GM21360 (cell line): ENCODE data around the gene GBGT1.
"Not testable (repeated sequence)": the region's sequence is repeated elsewhere in the genome, so short reads cannot be mapped to it uniquely, and the experiment has no call there.

ENCODE experiments used
- ATAC-seq: cut with Tn5 transposase; IDR thresholded peaks from one replicate; pipeline ENCODE4 v1.9.1; 2021; ENCODE audit warnings: mild to moderate bottlenecking, moderate library complexity; ENCODE audit not compliant: unreplicated experiment

GBGT1 gene

DNA sequence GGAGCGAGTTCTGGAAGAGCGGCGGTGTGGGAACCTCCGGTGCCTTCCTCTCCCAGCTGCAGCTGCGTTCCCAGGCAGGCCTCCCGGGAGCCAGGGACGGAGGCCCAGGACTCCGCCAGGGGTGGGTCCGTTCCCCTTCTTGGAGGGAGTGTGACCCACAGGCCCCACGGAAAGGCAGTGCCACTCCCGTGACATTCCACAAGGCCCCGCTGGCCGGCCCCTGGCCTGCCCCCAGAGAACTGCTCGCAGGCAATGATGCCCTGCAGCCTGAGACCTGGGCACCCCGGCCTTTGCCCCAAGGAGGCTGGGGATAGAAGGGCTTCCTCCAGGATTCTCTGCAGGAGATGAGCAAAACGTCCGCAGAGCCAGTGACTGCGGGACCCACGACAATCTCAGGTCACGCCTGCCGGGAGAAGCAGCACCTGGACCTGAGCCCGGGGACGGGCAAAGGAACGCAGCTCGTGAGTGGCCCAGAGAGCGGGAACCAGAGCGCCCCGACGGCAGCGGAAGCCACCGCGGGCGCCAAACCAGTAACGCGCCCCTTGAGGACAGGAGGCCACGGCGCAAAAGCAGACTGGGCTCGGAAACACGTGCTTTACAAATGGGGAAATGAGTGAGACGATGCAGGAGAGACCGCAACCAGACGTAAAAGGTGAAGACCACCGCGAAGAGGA lies 36.1 kb upstream of the GBGT1 start:
- no peak for ATAC-seq

DNA sequence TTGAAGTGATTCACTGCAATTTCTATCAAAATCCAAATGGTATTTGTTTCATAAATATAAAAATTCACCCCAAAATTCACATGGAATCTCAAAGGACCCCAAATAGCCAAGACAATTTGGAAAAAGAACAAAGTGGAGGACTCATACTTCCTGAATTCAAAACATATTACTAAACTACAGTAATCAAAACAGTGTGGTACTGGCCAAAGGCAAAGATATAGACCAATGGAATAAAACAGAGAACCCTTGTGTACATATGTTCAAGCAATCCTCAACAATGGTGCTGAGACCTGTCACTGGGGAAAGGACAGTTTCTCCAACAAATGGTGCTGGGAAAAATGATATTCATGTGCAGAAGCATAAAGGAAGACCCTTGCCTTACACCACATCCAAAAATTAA lies 31.3 kb upstream of the GBGT1 start:
- no peak for ATAC-seq

DNA sequence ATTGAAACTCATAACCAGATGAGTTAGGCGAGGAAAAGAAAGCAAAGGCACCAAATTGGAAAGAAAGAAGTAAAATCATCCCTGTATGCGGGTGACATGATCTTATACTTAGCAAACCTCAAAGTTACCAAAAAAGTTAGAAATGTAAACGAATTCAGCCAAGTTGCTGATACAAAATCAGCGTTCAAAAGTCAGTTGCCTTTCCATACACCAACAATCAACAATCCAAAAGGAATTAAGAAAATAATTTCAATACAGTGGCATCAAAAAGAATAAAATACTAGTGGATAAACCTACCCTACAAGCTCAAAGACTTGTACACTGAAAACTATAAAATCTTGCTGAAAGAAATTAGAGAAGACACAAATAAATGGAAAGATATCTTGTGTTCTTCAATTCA lies 30.9 kb upstream of the GBGT1 start:
- ATAC-seq: no peak

DNA sequence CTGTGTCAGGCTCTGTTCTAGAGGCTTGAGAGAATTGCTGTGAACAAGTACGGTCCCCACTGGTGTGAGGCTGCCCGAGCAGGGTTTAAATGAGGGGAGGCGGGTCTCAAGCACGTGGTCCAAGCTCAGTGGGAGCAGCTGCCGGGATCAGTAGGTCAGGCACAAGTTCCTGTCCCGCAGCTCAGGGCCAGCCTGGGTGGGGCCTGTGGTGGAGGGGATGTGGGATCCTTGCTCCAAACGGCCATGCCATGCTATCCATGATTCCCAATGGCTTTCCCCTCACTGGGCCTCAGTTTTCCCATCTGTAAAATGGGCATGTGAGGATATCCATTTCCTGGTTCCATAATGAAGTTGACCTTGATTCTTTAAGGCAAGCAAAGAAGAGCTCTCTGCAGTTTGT lies 28.3 kb upstream of the GBGT1 start:
- ATAC-seq: no peak

DNA sequence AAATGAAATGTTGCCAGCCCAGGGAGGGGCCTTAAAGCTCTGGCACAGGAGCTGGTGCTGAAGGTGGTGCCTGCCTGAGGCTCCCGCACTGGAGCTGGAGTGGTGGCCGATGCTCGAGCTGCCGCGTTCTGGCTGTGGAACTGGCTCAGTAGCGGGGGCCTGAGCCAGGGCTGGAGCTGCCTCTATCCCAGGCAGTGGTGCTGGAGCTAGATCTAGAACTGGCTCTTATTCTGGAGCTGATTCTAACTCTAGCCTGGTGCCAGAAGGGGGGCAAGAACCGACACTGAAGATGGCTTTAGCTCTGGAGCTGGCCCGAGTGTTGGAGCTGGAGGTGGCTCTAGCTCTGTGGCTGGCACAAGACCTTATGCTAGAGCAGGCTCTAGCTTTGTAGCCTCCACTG lies 26.1 kb upstream of the GBGT1 start:
- no peak for ATAC-seq

DNA sequence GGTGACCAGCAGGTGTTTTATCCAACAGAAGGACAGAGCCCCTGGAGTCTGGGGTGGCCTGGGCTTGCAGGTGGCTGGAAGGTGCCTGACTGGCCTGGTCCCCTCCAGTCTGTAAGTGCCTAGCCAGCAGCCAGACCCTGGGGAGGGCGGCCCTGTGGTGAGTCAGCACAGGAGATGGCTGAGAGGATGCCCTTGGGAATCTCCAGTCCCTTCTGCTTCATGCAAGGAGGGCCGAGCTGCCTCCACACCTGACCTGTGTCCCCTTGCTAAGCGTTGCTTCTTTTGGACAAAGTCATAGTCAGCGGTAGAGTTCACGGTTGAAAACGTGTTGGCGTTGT lies 25.1 kb upstream of the GBGT1 start:
- no peak for ATAC-seq

DNA sequence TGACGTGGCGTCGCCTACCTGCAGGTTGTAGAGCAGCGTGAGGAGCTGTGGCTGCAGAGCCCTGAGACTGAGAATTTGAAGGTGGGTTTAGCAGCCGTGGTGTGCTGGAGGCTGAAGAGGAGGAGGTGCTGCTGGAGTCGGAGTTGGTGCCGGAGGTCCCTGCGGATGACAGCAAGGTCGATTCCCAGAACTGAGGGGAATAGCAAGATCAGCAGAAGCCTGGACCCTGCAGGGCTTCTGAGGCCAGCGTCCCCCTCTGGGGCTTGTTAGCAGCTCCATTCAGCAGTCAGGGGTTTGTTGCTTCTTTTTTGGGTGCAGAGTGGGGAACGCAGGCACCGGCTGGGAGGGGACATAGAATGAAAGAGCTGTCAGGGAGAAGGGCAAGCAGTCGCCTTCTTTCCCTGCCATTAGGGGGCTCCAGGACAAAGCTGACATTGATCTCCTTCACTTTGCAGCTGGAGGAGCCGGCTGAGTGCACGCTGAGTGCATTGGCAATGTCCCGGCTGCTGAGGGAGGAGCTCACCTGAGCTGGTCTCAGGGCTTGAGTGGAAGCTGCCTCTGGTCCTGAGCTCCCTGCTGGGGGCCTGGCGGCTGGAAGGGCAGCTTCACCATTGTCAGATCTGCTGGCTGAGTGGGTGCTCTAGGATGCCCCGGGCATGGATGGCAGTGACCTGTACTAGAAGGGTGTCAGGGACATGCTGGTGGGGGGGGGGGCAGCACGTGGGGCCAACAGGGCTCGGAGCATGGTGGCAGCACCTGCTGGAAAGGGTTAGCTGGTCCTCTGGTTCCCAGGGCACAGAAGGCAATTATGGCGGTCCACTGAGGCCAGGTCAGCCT lies 24.5 kb upstream of the GBGT1 start:
- ATAC-seq: no peak

DNA sequence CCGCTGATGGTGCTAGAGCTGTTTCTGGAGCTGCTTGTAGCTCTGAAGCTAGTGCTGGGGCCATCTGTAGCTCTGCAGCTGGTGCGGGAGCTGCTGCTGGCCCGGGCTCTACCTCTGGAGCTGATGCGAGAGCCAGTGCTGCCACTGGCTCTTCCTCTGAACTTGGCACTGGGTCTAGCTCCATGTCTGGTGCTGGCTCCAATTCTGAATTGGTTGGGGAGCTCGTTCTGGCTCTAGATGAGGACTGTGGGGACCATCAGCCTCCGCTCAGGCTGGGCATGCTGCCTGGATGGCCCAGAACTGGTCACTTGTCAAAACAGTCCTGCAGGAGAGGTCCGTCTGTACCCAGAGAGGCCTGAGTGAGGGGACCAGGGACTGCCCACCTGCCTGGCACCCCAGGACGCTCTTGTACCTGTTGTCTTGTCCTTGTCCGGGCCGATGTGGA lies 23.9 kb upstream of the GBGT1 start:
- no peak for ATAC-seq

DNA sequence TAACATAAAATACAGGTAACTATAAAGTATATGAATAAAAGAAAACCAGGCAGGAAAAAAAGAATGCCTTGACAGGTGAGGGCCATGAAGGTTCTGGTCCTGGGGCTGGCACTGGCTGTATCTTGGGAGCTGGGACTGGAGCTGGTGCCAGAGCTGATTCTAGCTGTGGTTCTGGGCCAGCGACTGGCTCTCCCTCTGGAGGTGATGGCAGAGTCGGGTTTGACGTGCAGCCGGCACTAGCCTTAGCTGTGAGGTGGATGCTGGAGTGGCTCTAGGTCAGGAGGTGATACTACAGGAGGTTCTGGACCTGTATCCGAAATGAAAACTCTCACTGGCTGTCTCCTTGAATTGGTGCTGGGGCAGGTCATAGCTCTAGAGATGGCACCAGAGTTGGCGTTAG lies 23.0 kb upstream of the GBGT1 start:
- no peak for ATAC-seq

DNA sequence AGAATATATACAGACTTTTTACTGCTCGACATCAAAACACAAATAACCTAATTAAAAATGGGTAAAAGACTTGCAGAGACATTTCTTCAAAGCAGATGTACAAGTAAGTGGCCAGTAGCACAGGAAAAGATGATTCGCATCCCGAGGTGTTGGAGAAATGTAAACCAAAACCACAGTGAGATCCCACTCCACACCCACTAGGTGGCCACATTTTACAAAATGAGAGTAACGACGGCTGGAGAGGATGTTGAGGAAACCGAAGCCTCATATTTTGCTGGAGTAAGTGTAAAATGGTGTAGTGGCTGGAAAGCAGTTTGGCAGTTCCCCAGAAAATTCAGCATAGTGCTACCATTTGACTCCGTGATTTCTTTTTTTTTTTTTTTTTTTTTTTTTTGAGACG lies 21.3 kb upstream of the GBGT1 start:
- ATAC-seq: no peak

DNA sequence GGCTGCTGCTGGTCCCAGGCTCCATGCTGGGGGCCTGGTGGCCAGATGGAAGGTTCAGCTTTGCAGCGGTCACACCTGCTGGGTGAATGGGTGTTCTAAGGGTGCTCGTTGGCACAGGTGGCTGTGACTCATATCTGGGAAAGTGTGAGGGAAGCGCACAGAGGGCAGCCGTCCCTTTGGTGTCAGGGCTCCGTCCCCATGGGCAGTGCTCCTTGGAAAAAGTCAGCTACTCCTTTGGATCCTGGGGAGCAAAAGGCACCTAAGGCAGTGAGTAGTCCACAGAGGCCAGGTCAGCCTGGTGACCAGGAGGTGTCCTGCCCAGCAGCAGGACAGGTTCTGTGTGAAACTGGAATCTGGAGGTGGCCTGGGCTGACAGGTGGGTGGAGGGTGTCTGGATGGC lies 18.4 kb upstream of the GBGT1 start:
- ATAC-seq: no peak

DNA sequence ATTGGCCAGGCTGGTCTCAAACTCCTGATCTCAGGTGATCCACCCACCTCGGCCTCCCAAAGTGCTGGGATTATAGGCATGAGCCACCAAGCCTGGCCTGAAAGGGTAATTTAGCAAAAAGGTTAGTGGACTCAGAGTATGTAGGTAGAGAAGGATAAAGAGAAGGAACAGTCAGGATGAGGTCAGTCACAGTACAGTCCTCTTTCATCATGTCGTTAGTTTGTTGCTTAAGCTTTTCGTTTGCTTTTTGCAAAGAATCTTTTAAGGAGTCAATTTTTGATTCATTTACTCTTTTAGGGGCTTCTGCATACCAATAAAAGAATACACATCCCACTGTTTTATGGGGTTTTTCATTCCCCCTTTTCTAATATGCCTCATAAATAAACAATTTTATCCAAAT lies 17.8 kb upstream of the GBGT1 start:
- no peak for ATAC-seq

DNA sequence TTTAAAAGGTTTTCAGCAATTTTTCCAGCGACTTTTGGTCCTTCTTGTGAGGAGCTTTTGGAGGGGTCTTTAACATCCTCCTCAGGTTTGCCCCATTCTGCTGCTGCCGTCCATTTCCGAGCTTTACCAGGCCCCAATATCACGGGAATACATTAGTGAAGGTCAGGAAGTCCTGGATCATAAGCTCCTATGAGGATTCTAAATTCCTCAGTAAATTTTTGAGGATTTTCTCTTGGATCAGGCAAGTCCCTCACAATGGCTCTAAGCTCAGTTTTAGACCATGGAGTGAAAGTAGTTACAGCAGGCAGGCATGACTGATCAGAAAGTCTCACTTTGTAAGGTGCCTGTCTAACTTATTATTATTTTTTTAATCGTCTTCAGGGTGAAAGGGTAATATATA lies 17.2 kb upstream of the GBGT1 start:
- ATAC-seq: no peak

DNA sequence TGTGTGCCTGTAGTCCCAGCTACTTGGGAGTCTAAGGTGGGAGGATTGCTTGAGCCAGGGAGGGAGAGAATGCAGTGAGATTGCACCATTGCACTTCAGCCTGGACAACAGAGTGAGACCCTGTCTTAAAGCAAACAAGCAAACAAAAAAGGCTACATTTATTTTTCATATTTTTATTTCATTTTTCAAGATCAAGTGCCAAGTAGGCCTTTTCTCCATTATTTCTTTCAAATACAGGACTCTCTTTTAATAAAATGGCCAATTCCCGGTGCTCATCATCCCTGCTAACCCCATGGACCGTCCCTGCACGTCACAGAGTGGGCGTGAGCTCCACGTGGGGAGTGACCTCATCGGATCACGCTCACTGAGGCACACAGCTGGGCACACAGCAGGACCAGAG lies 9.3 kb upstream of the GBGT1 start:
- ATAC-seq: no peak

DNA sequence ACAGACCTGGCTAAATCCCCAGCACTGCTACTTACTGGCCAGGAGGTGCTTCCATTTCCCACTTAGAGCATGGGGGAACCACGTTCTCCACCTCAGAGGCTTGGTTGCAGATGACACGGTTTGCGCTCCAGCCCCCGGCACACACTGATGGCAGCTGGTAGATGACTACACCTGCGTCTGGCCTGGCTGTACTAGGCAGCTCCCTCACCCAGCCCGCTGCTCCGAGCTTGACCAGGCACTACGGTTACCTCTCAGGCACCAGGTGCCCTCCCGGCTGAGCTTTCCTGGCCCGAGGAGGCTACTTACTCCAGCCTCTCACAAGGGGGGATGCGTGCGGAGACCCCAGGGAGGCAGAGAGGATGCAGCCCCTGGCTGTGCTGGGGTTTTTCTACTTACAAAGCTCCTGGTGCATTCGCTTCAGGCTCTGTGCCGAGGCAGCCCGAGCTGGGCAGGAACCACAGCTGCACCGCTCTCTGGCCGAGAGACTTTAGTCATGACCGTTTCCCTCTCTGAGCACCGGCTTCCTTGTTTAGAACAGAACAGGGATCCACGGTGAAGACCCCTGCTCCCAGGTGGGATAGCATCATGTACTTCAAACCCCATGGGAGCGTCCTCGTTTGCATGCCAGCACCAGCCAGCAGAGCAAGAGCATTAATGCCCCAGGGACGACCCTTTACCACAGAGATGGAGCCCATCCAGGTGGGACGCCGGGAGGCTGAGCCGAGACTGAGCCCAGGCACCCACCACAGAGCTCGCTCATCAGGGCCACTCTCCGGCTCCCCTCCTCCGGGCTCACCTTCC lies 7.6 kb upstream of the GBGT1 start:
- ATAC-seq: no peak

DNA sequence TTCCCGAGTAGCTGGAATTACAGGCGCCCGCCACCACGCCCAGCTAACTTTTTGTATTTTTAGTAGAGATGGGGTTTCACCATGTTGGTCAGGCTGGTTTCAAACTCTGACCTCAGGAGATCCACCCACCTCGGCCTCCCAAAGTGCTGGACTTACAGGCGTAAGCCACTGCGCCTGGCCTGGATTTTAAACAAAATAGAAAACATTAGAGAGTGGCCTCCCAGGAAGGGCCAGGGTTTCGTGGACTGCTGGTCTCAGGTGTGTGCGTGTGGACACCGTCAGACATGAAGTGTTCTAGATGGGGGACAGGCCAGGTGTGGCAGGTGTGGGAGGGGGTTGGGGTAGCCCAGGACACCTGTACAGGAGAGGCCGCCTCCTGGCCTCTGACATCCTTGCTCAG lies 7.0 kb upstream of the GBGT1 start:
- ATAC-seq: no peak

DNA sequence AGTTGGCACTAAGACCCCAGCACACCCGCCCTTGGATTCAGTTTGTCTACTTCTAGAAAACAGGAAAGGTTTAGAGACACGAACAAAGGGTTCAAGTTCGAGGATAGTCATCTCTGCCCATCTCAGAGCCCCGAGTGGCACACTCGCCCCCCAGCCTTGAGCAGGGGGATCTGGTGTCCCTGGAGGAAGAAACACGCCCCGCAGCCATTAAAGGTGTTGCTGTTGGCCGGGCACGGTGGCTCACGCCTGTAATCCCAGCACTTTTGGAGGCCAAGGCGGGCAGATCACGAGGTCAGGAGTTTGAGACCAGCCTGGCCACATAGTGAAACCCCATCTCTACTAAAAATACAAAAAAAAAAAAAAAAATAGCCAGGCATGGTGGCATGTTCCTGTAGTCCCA lies 6.0 kb upstream of the GBGT1 start:
- not testable (repeated sequence) for ATAC-seq

DNA sequence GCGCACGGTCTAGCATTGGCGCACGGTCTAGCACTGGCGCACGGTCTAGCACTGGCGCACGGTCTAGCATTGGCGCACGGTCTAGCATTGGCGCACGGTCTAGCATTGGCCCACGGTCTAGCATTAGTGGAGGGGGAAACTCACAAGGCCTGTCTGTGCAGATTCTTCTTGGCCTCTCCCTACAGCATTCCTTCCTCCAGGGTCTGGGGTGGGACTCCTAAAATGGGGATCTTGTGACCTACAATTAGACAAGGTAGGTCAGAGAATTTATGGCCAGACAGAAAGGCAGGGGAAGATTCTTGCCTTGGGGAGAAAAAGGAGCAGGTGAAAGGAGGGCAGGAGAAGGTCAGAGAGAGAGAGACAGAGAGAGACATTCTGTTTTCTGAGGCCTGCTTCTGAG lies 5.4 kb upstream of the GBGT1 start:
- ATAC-seq: no peak

DNA sequence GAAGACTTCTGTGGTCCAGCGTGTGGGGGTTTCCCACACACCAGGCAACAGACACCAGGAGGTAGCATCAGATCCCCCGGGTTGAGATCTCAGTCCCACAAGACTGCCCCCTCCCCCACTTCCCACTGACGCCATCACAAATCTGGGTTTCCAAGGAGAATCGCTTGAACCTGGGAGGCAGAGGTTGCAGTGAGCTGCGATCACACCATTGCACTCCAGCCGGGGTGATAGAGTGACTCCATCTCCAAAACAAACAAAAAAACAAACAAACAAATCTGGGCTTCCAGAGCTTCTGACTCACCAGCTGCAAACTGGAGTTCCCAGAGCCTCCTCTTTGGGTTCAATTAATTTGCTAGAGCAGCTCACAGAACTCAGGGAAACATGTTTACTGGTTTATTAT lies 4.7 kb upstream of the GBGT1 start:
- no peak for ATAC-seq

DNA sequence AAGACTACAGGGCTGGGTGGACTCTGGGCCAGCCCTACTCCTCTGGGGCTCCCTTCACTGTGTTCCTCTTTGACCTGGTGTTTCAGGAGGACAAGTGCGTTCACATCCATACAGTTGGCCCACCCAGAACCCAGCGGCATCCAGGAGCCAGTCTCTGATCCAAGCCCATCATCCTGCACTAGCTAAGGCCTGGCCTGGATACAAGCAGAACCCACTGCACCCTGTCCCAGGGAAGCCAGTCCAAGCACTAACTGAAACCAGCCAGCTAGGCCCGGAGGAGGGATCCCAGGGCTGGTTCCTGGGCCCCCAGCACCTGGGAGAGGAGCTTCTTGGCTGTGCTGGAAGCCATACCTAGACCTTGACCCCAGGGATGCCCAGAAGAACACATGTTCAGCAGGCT lies 4.1 kb upstream of the GBGT1 start:
- ATAC-seq: no peak

DNA sequence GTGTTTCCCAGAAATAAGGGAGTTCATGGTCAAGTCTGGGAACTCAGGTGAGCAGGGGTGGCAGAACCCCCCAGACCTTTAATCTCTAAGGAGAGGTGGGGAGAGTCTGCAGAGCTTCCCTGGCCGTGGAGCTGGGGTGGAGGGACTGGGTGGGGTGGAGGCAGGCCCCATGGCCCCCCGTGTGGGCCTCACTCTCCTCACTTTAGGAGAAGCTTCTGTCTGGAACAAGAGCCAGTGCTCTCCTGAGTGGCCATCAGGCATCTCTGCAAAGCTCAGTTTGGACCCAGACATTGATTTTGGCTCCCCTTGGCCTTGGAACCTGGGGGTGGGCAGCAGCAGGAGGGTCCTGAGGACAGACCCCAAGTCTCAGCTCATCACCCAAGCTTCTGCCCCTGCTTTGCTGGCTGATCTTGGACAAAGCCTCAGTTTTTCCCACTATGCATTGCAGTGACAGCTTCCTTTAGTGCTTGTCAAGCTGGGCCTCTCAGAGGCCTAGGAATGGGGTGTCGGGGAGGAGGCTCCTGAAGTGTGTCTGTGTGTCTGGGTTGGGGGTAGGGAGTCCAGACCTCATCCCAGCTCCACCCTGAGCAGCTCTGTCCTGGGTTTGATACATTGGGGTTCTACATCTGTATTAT lies 3.5 kb upstream of the GBGT1 start:
- no peak for ATAC-seq
